Peyer's patch (tissue), 4 donors: ENCODE results near the gene CTNNA2. TPM values are rescaled to one million over a fixed set of nuclear protein-coding genes. Genes with fewer than 3 reads are reported as not detected.

Experiments
- DNase-seq, 3 donors: peaks; one replicate each; pipeline ENCODE4 v3.0.0-alpha.2; 2017 to 2019
- H3K27ac ChIP-seq, 4 donors: fragments of 200-600 bp; sonication (generic); one replicate each; pipeline ENCODE4 v1.5.1; 2016 to 2019
- H3K27me3 ChIP-seq, 2 donors: fragments of 200-600 bp; sonication (generic); one replicate each; pipeline ENCODE4 v1.5.1; 2019
- H3K36me3 ChIP-seq, 3 donors: fragments of 200-600 bp; sonication (generic); one replicate each; pipeline ENCODE4 v1.5.1; 2016 to 2019
- H3K4me1 ChIP-seq, 4 donors: fragments of 200-600 bp; sonication (generic); one replicate each; pipeline ENCODE4 v1.5.1; 2016 to 2019
- H3K4me3 ChIP-seq, 4 donors: fragments of 200-600 bp; sonication (generic); 1 replicate in 3 of 4; 2 replicates in 1 of 4; pipeline ENCODE4 v1.5.1; 2016 to 2019; ENCODE audit warnings: mild to moderate bottlenecking in 1 of 4
- H3K9me3 ChIP-seq, 4 donors: fragments of 200-600 bp; sonication (generic); one replicate each; pipeline ENCODE4 v1.5.1; 2016 to 2019; ENCODE audit warnings: mild to moderate bottlenecking in 1 of 4
- CTCF ChIP-seq, 6 experiments: fragments of 450-650 bp in 4 of 6; fragments of 200-600 bp in 2 of 6; sonication (generic) in 1 of 6; IDR thresholded peaks; one replicate each; pipeline ENCODE4 v1.5.1; 2017 to 2019; ENCODE audit warnings: antibody characterized with exemption in 6 of 6, mild to moderate bottlenecking in 3 of 6, moderate library complexity in 1 of 6
- POLR2A ChIP-seq, 2 donors: fragments of 450-650 bp; IDR thresholded peaks; one replicate each; pipeline ENCODE4 v1.5.1; 2017; ENCODE audit warnings: antibody characterized with exemption in 2 of 2, mild to moderate bottlenecking in 2 of 2, moderate library complexity in 2 of 2
- total RNA-seq, 4 donors: library from RNA; depleted of rRNA; stranded (reverse); fragments of >200 nt; gene quantifications; one replicate each; pipeline ENCODE4 v1.1.0, GENCODE V29; 2016

CTNNA2 gene
- total RNA-seq, 4 donors from 2014 or later: 0.67 to 5.3 (median 0.88) TPM; not detected in 1

DNA sequence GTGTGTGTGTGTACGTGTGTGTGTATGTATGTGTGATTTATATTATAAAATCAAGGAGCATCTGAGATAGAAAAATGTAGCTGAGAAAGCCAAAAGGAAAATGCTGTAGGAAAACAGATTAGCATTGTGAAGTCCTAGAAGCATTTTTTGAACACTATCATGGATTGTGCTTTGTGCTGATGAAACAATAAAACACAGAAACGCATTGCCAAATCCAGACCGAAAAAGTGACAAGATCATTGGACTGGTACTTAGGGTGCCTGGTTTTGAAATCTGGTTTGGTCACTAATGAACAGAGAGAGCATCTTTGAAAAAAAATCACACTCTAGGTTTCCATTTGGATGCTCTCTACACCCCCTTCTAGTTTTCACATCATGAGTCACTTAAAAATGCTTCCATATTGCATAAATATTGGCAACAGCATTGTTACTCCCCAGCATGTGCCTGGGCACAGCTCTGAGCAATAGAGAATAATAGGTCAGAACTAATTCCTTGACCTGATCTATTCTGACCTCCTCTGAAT is 1006.3 kb downstream of the CTNNA2 start:
- Histone ChIP-seq H3K4me1 (no peaks in the 10 kb centered on the region), H3K27me3 (no peaks in the 10 kb centered on the region), H3K4me3 (no peak overlapping the region), H3K27ac (no peak overlapping the region), H3K36me3 (no peaks in the 10 kb centered on the region), H3K9me3 (no peaks in the 10 kb centered on the region)
- DNase-seq: no peak
- TF ChIP-seq CTCF (IDR thresholded peaks at IDR 0.05) (no peak), POLR2A (IDR thresholded peaks at IDR 0.05) (no peak)

DNA sequence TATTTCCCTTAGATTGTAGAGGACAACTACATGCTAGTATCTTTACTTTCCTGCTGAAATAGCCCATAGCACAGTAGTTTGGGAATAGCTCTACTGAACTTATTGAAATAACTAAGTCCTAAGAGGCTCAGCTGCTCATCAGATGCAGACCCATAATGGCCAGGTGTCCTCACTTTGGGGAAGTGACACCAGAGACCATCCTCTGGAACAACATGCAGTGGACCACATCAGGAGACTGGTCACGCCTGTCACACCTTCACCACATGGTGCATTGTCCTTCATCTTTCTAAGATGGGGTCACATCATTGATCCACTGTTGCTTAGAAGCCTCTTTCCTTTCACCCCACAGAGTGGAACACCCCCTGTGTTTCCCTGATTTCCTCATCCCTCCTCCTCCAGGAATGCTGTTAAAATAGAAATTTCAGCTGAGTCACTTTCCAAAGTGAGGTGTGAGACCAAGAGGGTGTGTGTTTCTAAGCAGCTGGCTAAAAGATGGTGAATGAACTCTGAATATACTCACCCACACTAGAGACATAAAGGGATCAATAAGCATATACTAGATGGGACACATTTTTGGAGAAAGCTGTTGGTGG is 1006.9 kb downstream of the CTNNA2 start:
- DNase-seq: no peak
- Histone ChIP-seq H3K9me3 (no peaks in the 10 kb centered on the region), H3K4me3 (no peak overlapping the region), H3K4me1 (no peaks in the 10 kb centered on the region), H3K36me3 (no peaks in the 10 kb centered on the region), H3K27me3 (no peaks in the 10 kb centered on the region), H3K27ac (no peak overlapping the region)
- TF ChIP-seq POLR2A (IDR thresholded peaks at IDR 0.05): no peak
- TF ChIP-seq CTCF (IDR thresholded peaks at IDR 0.05): no peak

DNA sequence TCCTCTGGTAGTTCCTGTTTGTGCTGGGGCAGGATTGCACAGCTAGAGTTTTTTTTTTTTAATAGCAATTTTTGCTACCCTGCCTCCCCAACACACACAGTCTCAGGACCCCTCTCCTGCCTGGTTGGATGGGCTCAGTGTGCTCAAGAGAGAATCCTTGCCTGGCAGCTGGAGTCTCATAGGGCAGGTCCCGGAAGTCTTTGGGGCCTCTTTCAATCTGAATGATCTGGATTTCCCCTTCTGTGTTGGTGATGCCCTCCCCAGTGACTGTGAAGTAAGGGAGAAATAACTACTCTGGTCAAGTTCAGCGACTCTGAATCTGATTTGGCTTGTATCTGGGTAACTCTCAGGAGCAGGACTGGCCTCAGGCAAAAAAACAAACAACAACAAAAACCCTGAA is 1012.3 kb downstream of the CTNNA2 start:
- TF ChIP-seq CTCF (IDR thresholded peaks at IDR 0.05) (no peak), POLR2A (IDR thresholded peaks at IDR 0.05) (no peak)
- no peaks in the 10 kb centered on the region for H3K36me3 ChIP-seq
- DNase-seq: no peak
- no peaks in the 10 kb centered on the region for H3K4me1 ChIP-seq
- no peak overlapping the region for H3K4me3 ChIP-seq
- H3K9me3 ChIP-seq: no peaks in the 10 kb centered on the region
- no peak overlapping the region for H3K27ac ChIP-seq
- H3K27me3 ChIP-seq: no peaks in the 10 kb centered on the region

GRCh38 chr2:80527119-80527518 is 1014.3 kb downstream of the CTNNA2 start:
- Histone ChIP-seq H3K27me3 (no peaks in the 10 kb centered on the region), H3K4me1 (no peaks in the 10 kb centered on the region), H3K36me3 (no peaks in the 10 kb centered on the region), H3K9me3 (no peaks in the 10 kb centered on the region), H3K4me3 (no peak overlapping the region), H3K27ac (no peak overlapping the region)
- no peak for DNase-seq
- no peak for TF ChIP-seq CTCF (IDR thresholded peaks at IDR 0.05)
- TF ChIP-seq POLR2A (IDR thresholded peaks at IDR 0.05): no peak

GRCh38 chr2:80529466-80530165 is 1016.8 kb downstream of the CTNNA2 start:
- Histone ChIP-seq H3K9me3 (no peaks in the 10 kb centered on the region), H3K36me3 (no peaks in the 10 kb centered on the region), H3K4me1 (no peaks in the 10 kb centered on the region), H3K27ac (no peak overlapping the region), H3K4me3 (no peak overlapping the region), H3K27me3 (no peaks in the 10 kb centered on the region)
- no peak for DNase-seq
- TF ChIP-seq CTCF (IDR thresholded peaks at IDR 0.05): no peak
